Keratinocyte (primary cell): Measurements from ENCODE around the gene CFAP70. TPM values are rescaled to one million over a fixed set of nuclear protein-coding genes. Genes with fewer than 3 reads are reported as not detected.

Source experiments
- DNase-seq: peaks from one replicate; pipeline ENCODE4 v3.0.0-alpha.2; 2011; ENCODE audit warnings: low read depth, missing footprints, low spot score
- FAIRE-seq: peaks from 2 replicates; lab custom pipeline; 2011; peaks lifted over from hg19 to GRCh38; lab: Jason Lieb, UNC
- H2AFZ ChIP-seq: 2 replicates; pipeline ENCODE4 v1.6.0; 2012; ENCODE audit warnings: low read length, control low read depth, inconsistent platforms; ENCODE audit not compliant: control insufficient read depth
- H3K27ac ChIP-seq: 2 replicates; pipeline ENCODE4 v1.5.1; 2011; ENCODE audit warnings: low read length; ENCODE audit not compliant: control insufficient read depth, insufficient read depth
- H3K27me3 ChIP-seq: 3 replicates; pipeline ENCODE4 v1.6.0; 2011; ENCODE audit warnings: low read length; ENCODE audit not compliant: control insufficient read depth, insufficient read depth; ENCODE audit errors: extremely low read depth
- H3K36me3 ChIP-seq, 2 experiments: 2 replicates in 1 of 2; 3 replicates in 1 of 2; pipeline ENCODE4 v1.5.1; 2011; ENCODE audit warnings: low read length in 2 of 2, mild to moderate bottlenecking in 1 of 2; ENCODE audit not compliant: control insufficient read depth in 2 of 2, insufficient read depth in 2 of 2; ENCODE audit errors: extremely low read depth in 1 of 2
- H3K4me1 ChIP-seq: 3 replicates; pipeline ENCODE4 v1.5.1; 2011; ENCODE audit warnings: low read length; ENCODE audit not compliant: control insufficient read depth, insufficient read depth; ENCODE audit errors: extremely low read depth
- H3K4me2 ChIP-seq: 3 replicates; pipeline ENCODE4 v1.6.0; 2011; ENCODE audit warnings: low read depth, low read length; ENCODE audit not compliant: control insufficient read depth, insufficient read depth; ENCODE audit errors: extremely low read depth
- H3K4me3 ChIP-seq, 3 experiments: fragments of 200-600 bp in 1 of 3; sonication (generic) in 1 of 3; 2 replicates in 2 of 3; 3 replicates in 1 of 3; pipeline ENCODE4 v1.5.1; 2011 to 2016; ENCODE audit warnings: low read length in 3 of 3, mild to moderate bottlenecking in 3 of 3, control low read depth in 2 of 3, inconsistent platforms in 1 of 3, low read depth in 1 of 3, mixed read lengths in 1 of 3, mixed run types in 1 of 3, moderate library complexity in 1 of 3; ENCODE audit not compliant: control insufficient read depth in 2 of 3, insufficient read depth in 2 of 3; ENCODE audit errors: extremely low read depth in 1 of 3
- H3K79me2 ChIP-seq: 2 replicates; pipeline ENCODE4 v1.6.0; 2012; ENCODE audit warnings: low read length; ENCODE audit not compliant: control insufficient read depth, insufficient read depth
- H3K9ac ChIP-seq: 3 replicates; pipeline ENCODE4 v1.6.0; 2011; ENCODE audit warnings: low read length; ENCODE audit not compliant: control insufficient read depth, insufficient read depth; ENCODE audit errors: extremely low read depth
- H3K9me1 ChIP-seq: 3 replicates; pipeline ENCODE4 v1.6.0; 2011; ENCODE audit warnings: low read length; ENCODE audit not compliant: control insufficient read depth, insufficient read depth; ENCODE audit errors: extremely low read depth
- H3K9me3 ChIP-seq: 2 replicates; pipeline ENCODE4 v1.5.1; 2012; ENCODE audit warnings: low read depth, low read length; ENCODE audit not compliant: control insufficient read depth
- H4K20me1 ChIP-seq: 3 replicates; pipeline ENCODE4 v1.6.0; 2011; ENCODE audit warnings: low read length; ENCODE audit not compliant: control insufficient read depth, insufficient read depth; ENCODE audit errors: extremely low read depth
- CTCF ChIP-seq, 3 experiments: IDR thresholded peaks in 1 of 3; conservative IDR thresholded peaks in 1 of 3; optimal IDR thresholded peaks in 1 of 3; 2 replicates in 2 of 3; 3 replicates in 1 of 3; pipeline versions ENCODE3 to v1.5.1; 2011; ENCODE audit warnings: low read length in 3 of 3, mild to moderate bottlenecking in 3 of 3, moderate library complexity in 2 of 3, control low read depth in 1 of 3, inconsistent platforms in 1 of 3; ENCODE audit not compliant: insufficient read depth in 2 of 3; ENCODE audit errors: extremely low read depth in 1 of 3
- EZH2 ChIP-seq: IDR thresholded peaks from one replicate; pipeline ENCODE4 v1.6.1; 2012; ENCODE audit warnings: inconsistent platforms, mild to moderate bottlenecking, low read length, moderate library complexity
- dilution Hi-C: fragments of 300-500 bp; cut with MboI; formaldehyde crosslinking; loops from one replicate; pipeline ENCODE4 v1.7.0; 2020; ENCODE audit warnings: low sequenced_read_pairs; ENCODE audit not compliant: extremely low pct_ligation_motif_present
- polyA plus RNA-seq, 5 experiments: library from polyadenylated mRNA; depleted of rRNA in 3 of 5; stranded (reverse) in 3 of 5; stranded (forward) in 1 of 5; unstranded in 1 of 5; fragments of >200 nt; gene quantifications; 1 replicate in 1 of 5; 2 replicates in 3 of 5; 3 replicates in 1 of 5; pipeline versions ENCODE4 v1.2.1 to v1.2.3, GENCODE V29; 2011 to 2012; ENCODE audit warnings: missing spikeins in 2 of 5, low read depth in 1 of 5, low replicate concordance in 1 of 5

Gene CFAP70
- polyA plus RNA-seq, 1 donor (not counting 4 experiments of a cell fraction or from before 2014, with no cell fraction given) = 2.1 TPM

- no peaks in the 10 kb centered on the region for H3K9me1 ChIP-seq
- FAIRE-seq = peak; percentile 57
- peaks cover 3 to 5% of the 10 kb centered on the region in 2 experiments for H3K36me3 ChIP-seq
- TF ChIP-seq EZH2 (no peak), CTCF (optimal IDR thresholded peaks at IDR 0.05 in 1 of 3, IDR thresholded peaks at IDR 0.05 in 1 of 3, conservative IDR thresholded peaks at IDR 0.05 in 1 of 3; ENCODE audit: extremely low read depth in 1 of 3, insufficient read depth in 2 of 3, low read length in 3 of 3) (no peak)
- dilution Hi-C loops = no loop called here
- H3K4me2 ChIP-seq = no peak overlapping the region
- no peaks in the 10 kb centered on the region for H3K79me2 ChIP-seq
- H3K27ac ChIP-seq = no peak overlapping the region
- no peak for DNase-seq
- no peak overlapping the region for H2AFZ ChIP-seq
- no peaks in the 10 kb centered on the region for H4K20me1 ChIP-seq
- no peak overlapping the region for H3K9ac ChIP-seq
- H3K27me3 ChIP-seq = no peaks in the 10 kb centered on the region
- H3K9me3 ChIP-seq = no peaks in the 10 kb centered on the region
- no peaks in the 10 kb centered on the region for H3K4me1 ChIP-seq
- H3K4me3 ChIP-seq = no peak overlapping the region
Observed at GRCh38 chr10:73219384-73219783, 139.3 kb downstream of the CFAP70 start.

GRCh38 chr10:73218431-73219191 is 140.1 kb downstream of the CFAP70 start:
- FAIRE-seq (peak; percentile 5), DNase-seq (no peak)
- Histone ChIP-seq H4K20me1 (no peaks in the 10 kb centered on the region), H3K27ac (no peak overlapping the region), H3K9me1 (no peaks in the 10 kb centered on the region), H3K9me3 (no peaks in the 10 kb centered on the region), H3K79me2 (no peaks in the 10 kb centered on the region), H2AFZ (no peak overlapping the region), H3K27me3 (no peaks in the 10 kb centered on the region), H3K4me3 (no peak overlapping the region), H3K4me1 (no peaks in the 10 kb centered on the region), H3K4me2 (no peak overlapping the region), H3K9ac (no peak overlapping the region), H3K36me3 (peaks cover 3 to 5% of the 10 kb centered on the region in 2 experiments)
- TF ChIP-seq CTCF (optimal IDR thresholded peaks at IDR 0.05 in 1 of 3, IDR thresholded peaks at IDR 0.05 in 1 of 3, conservative IDR thresholded peaks at IDR 0.05 in 1 of 3; ENCODE audit: extremely low read depth in 1 of 3, insufficient read depth in 2 of 3, low read length in 3 of 3) = peak; percentile 30 to 50 (median 45)
- TF ChIP-seq EZH2 = no peak
- dilution Hi-C loops = no loop called here
